ENCODE data around the gene DLG1. TPM values are rescaled to one million over a fixed set of nuclear protein-coding genes. Genes with fewer than 3 reads are reported as not detected.
"Not testable (repeated sequence)": the region's sequence is repeated elsewhere in the genome, so short reads cannot be mapped to it uniquely, and the experiment has no call there.

DLG1 gene
- total RNA-seq, 6 donors from 2014 or later: 49.3 to 102 (median 63.2) TPM

DNA sequence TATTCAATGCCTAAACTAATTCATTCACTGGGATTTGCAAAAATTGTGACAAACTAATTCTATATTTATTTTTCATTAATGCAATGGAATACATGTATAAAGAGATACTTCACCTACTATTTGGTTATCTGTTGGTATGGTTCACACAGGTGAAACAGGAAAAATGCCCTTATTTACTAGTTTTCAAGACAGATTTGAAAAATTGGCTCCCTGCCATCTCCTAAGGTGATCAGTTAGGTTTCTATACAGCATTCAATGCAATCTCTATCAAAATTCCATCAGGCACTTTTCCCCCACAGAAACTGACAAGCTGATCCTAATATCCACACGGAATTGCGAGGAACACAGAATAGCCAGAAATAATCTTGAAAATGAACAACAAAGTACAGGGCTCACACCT lies 101.1 kb downstream of the DLG1 start:
- peaks cover 0 to 3% (median 0%) of the 10 kb centered on the region in 4 donors for H3K36me3 ChIP-seq
- WGBS, 2 donors: 94 to 96% methylated on average over 2 of the region's 2 CpGs
- no peaks in the 10 kb centered on the region for H3K9me3 ChIP-seq
- ATAC-seq (ENCODE audit: low FRiP score in 2 of 2) (no peak), DNase-seq (no peak)
- TF ChIP-seq EP300 (IDR thresholded peaks at IDR 0.05): no peak
- TF ChIP-seq POLR2A (IDR thresholded peaks at IDR 0.05): no peak
- no peak for TF ChIP-seq CTCF (IDR thresholded peaks at IDR 0.05)
- no peak for TF ChIP-seq POLR2AphosphoS5 (IDR thresholded peaks at IDR 0.05)
- H3K27ac ChIP-seq: no peak overlapping the region
- no peaks in the 10 kb centered on the region for H3K27me3 ChIP-seq
- no peak overlapping the region for H3K4me3 ChIP-seq
- H3K4me1 ChIP-seq: peaks cover 0 to 12% (median 2%) of the 10 kb centered on the region in 4 donors

GRCh38 chr3:197196192-197196591 lies 102.2 kb downstream of the DLG1 start:
- no peaks in the 10 kb centered on the region for H3K9me3 ChIP-seq

DNA sequence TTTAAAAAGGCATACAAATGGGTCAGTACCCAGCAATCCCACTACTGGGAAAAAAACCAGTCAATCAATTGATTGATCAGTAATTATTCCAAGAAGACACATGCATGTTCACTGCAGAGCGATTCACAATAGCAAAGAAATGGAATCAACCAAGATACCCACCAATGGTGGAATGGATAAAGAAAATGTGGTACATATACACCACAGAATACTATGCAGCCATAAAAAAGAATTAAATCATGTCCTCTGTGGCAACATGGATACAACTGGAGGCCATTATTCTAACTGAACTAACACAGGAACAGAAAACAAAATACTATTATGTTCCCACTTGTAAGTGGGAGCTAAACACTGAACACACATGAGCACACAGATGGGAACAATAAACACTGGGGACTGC lies 103.1 kb downstream of the DLG1 start:
- no peaks in the 10 kb centered on the region for H3K27me3 ChIP-seq
- no peak overlapping the region for H3K27ac ChIP-seq
- ATAC-seq (ENCODE audit: low FRiP score in 2 of 2) (no peak), DNase-seq (no peak)
- peaks cover 0 to 5% (median 0%) of the 10 kb centered on the region in 4 donors for H3K36me3 ChIP-seq
- H3K4me1 ChIP-seq: no peaks in the 10 kb centered on the region
- H3K9me3 ChIP-seq: no peaks in the 10 kb centered on the region
- no peak overlapping the region for H3K4me3 ChIP-seq
- 97 to 100% methylated on average over 1 of the region's 1 CpG for WGBS, 2 donors
- no peak for TF ChIP-seq EP300 (IDR thresholded peaks at IDR 0.05)
- TF ChIP-seq CTCF (IDR thresholded peaks at IDR 0.05): no peak
- no peak for TF ChIP-seq POLR2A (IDR thresholded peaks at IDR 0.05)
- no peak for TF ChIP-seq POLR2AphosphoS5 (IDR thresholded peaks at IDR 0.05)

More at GRCh38 chr3:197196192-197196591, 102.2 kb downstream of the DLG1 start:
- ATAC-seq (ENCODE audit: low FRiP score in 2 of 2) (no peak), DNase-seq (no peak)
- H3K4me1 ChIP-seq: peaks cover 0 to 4% (median 0%) of the 10 kb centered on the region in 4 donors
- WGBS, 2 donors: 78 to 88% methylated on average over 3 of the region's 3 CpGs
- H3K27me3 ChIP-seq: no peaks in the 10 kb centered on the region
- no peak overlapping the region for H3K4me3 ChIP-seq
- TF ChIP-seq CTCF (IDR thresholded peaks at IDR 0.05) (no peak), POLR2A (IDR thresholded peaks at IDR 0.05) (no peak), POLR2AphosphoS5 (IDR thresholded peaks at IDR 0.05) (no peak), EP300 (IDR thresholded peaks at IDR 0.05) (no peak)
- no peak overlapping the region for H3K27ac ChIP-seq
- peaks cover 0 to 3% (median 0%) of the 10 kb centered on the region in 4 donors for H3K36me3 ChIP-seq

- 80 to 86% methylated on average over 3 of the region's 3 CpGs for WGBS, 2 donors
- H3K27me3 ChIP-seq; H3K27ac ChIP-seq; H3K4me1 ChIP-seq; H3K9me3 ChIP-seq; H3K36me3 ChIP-seq; H3K4me3 ChIP-seq; ATAC-seq (ENCODE audit: low FRiP score in 2 of 2): not testable (repeated sequence)
- peak in 1 of 2 donors; percentile 39 for DNase-seq
These were observed 104.7 kb downstream of the DLG1 start for GRCh38 chr3:197193759-197194158.

DNA sequence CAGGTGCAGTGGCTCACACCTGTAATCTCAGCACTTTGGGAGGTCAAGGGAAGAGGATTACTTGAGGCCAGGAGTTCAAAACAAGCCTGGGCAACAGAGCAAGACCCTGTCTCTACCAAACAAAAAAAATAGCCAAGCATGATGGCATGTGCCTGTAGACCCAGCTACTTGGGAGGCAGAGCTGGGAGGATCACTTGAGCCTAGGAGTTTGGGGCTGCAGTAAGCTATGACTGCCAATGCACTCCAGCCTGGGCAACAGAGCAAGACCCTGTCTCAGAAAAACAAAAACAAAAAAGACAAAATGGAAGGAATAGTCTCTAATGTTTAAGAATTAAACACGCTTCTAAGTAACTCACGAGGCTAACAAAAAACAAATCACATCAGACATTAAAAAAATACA lies 106.5 kb downstream of the DLG1 start:
- no peak for TF ChIP-seq EP300 (IDR thresholded peaks at IDR 0.05)
- Histone ChIP-seq H3K27ac (no peak overlapping the region), H3K36me3 (peaks cover 0 to 5% (median 0%) of the 10 kb centered on the region in 4 donors), H3K27me3 (no peaks in the 10 kb centered on the region), H3K9me3 (no peaks in the 10 kb centered on the region), H3K4me1 (peaks cover 0 to 2% (median 0%) of the 10 kb centered on the region in 4 donors), H3K4me3 (no peak overlapping the region)
- DNase-seq (no peak), ATAC-seq (ENCODE audit: low FRiP score in 2 of 2) (no peak)
- WGBS, 2 donors: 93 to 100% methylated on average over 2 of the region's 2 CpGs

DNA sequence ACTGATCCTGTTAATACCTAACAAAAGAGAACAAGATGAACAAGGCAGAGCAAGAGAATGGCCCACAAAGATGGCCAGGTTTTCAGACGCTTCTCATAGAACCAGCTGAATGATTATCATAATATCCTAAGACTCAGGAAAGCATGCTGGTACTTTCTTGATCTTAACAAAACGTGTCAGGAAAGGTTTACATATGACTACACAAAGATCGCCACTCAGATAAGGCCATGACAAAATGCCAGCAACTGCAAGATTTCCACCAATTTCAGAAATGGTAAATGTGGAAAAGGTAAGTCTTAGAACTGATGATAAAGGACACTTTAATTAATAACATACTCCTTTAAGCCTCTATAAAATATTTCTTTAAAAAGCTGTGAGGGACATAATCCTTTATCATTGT lies 108.8 kb downstream of the DLG1 start:
- 27 to 28% methylated on average over 3 of the region's 3 CpGs for WGBS, 2 donors

More for the DNA sequence above, 108.8 kb downstream of the DLG1 start:
- Histone ChIP-seq H3K27me3 (no peaks in the 10 kb centered on the region), H3K36me3 (peaks cover 0 to 5% (median 0%) of the 10 kb centered on the region in 4 donors), H3K27ac (no peak overlapping the region), H3K4me3 (no peak overlapping the region), H3K4me1 (peaks cover 0 to 2% (median 0%) of the 10 kb centered on the region in 4 donors), H3K9me3 (no peaks in the 10 kb centered on the region)
- ATAC-seq (ENCODE audit: low FRiP score in 2 of 2) (no peak), DNase-seq (no peak)
- TF ChIP-seq EP300 (IDR thresholded peaks at IDR 0.05) (no peak), POLR2A (IDR thresholded peaks at IDR 0.05) (no peak), POLR2AphosphoS5 (IDR thresholded peaks at IDR 0.05) (no peak), CTCF (IDR thresholded peaks at IDR 0.05) (no peak)
